ENCODE measurements around the gene IL1RAP. TPM values are rescaled to one million over a fixed set of nuclear protein-coding genes. Genes with fewer than 3 reads are reported as not detected.

IL1RAP gene
- total and polyA plus RNA-seq, 2 donors (not counting 3 experiments of a cell fraction or from before 2014, with no cell fraction given), result 4.3 to 9.2 TPM

GRCh38 chr3:190666821-190667220 lies 152.9 kb downstream of the IL1RAP start:
- no peaks in the 10 kb centered on the region for H3K4me1 ChIP-seq (ENCODE audit: control insufficient read depth, extremely low read depth, insufficient read depth, low read length)
- CTCF ChIA-PET, result no interaction called here
- no peak overlapping the region for H3K9ac ChIP-seq (replicated peaks; ENCODE audit: extremely low read depth, insufficient read depth, low read length)
- H3K4me3 ChIP-seq (replicated peaks in 1 of 3; ENCODE audit: insufficient read depth in 1 of 3, low read depth in 1 of 3, low read length in 3 of 3), result no peak overlapping the region
- H3K4me2 ChIP-seq (ENCODE audit: insufficient read depth, low read length), result no peak overlapping the region
- no peaks in the 10 kb centered on the region for H3K79me2 ChIP-seq (ENCODE audit: control insufficient read depth, insufficient read depth, low read length)
- H3K9me3 ChIP-seq (replicated peaks; ENCODE audit: control insufficient read depth, insufficient read depth, low read length), result no peaks in the 10 kb centered on the region
- dilution Hi-C loops (cut with MboI; ENCODE audit: extremely low pct_ligation_motif_present, low sequenced_read_pairs) (no loop called here), intact Hi-C loops (cut with micrococcal nuclease) (loop anchor here (1.0 kb wide), 1 partner anchor 224 kb away; no protein-coding TSS in a partner anchor)
- POLR2A ChIA-PET, result no interaction called here
- no peak overlapping the region for H2AFZ ChIP-seq (ENCODE audit: low read depth, low read length)
- H3K36me3 ChIP-seq (ENCODE audit: control insufficient read depth in 2 of 2, extremely low read depth in 1 of 2, insufficient read depth in 2 of 2, low read length in 2 of 2), result no peaks in the 10 kb centered on the region
- H4K20me1 ChIP-seq (replicated peaks; ENCODE audit: control insufficient read depth, extremely low read depth, insufficient read depth, low read length), result no peaks in the 10 kb centered on the region
- no peak for TF ChIP-seq CTCF (IDR thresholded peaks at IDR 0.05; ENCODE audit: extremely low read depth in 1 of 2, insufficient read depth in 1 of 2, low read depth in 1 of 2, low read length in 2 of 2)
- TF ChIP-seq GATA2 (IDR thresholded peaks at IDR 0.05; ENCODE audit: insufficient read depth, insufficient read length, low read depth, low read length), result no peak
- TF ChIP-seq JUN (IDR thresholded peaks at IDR 0.05; ENCODE audit: borderline replicate concordance, insufficient read depth, insufficient read length, low read depth), result no peak
- no peak for TF ChIP-seq MAX (IDR thresholded peaks at IDR 0.05; ENCODE audit: insufficient read depth, insufficient read length)
- TF ChIP-seq MYC (IDR thresholded peaks at IDR 0.05; ENCODE audit: low read depth, low read length), result no peak
- TF ChIP-seq EZH2 (IDR thresholded peaks at IDR 0.05; ENCODE audit: borderline replicate concordance, low read depth, low read length, severe bottlenecking), result no peak
- TF ChIP-seq POLR2A (IDR thresholded peaks at IDR 0.05; ENCODE audit: low read depth, low read length), result no peak
- no peak for TF ChIP-seq FOS (IDR thresholded peaks at IDR 0.05; ENCODE audit: borderline replicate concordance, insufficient read depth, low read length)
- TF ChIP-seq POLR2AphosphoS5 (IDR thresholded peaks at IDR 0.05; ENCODE audit: insufficient read depth, low read depth, low read length), result no peak
- no peak overlapping the region for H3K27ac ChIP-seq (ENCODE audit: insufficient read depth, low read depth, low read length)
- H3K27me3 ChIP-seq (ENCODE audit: control insufficient read depth in 2 of 2, insufficient read depth in 2 of 2, low read length in 2 of 2), result no peaks in the 10 kb centered on the region
- H3K9me1 ChIP-seq (replicated peaks; ENCODE audit: control insufficient read depth, extremely low read depth, insufficient read depth, low read length), result no peaks in the 10 kb centered on the region
- no peak for FAIRE-seq
- DNase-seq (ENCODE audit: low read depth, low spot score), result no peak
- BruUV-seq (replicated peaks), result no TSS peak

Measured in endothelial cell of umbilical vein (primary cell).